HepG2 (cell line): ENCODE measurements around the gene GRAMD2A. TPM values are rescaled to one million over a fixed set of nuclear protein-coding genes. Genes with fewer than 3 reads are reported as not detected.

Experiments
- ARNT2 ChIP-seq: sonication (generic); formaldehyde crosslinking; IDR thresholded peaks from 2 replicates; pipeline ENCODE4 v1.8.0; 2022; ENCODE audit warnings: mild to moderate bottlenecking, low read depth, missing genetic modification reagents, moderate library complexity
- ATF4 ChIP-seq, 2 experiments: fragments of 450-650 bp in 1 of 2; sonication (generic) in 1 of 2; formaldehyde crosslinking; IDR thresholded peaks; 2 replicates each; pipeline versions ENCODE4 v1.5.0 to v1.8.0; 2020 to 2022; ENCODE audit warnings: mild to moderate bottlenecking in 1 of 2, missing genetic modification reagents in 1 of 2
- CBFB ChIP-seq: sonication (generic); formaldehyde crosslinking; IDR thresholded peaks from 2 replicates; pipeline ENCODE4 v1.4.0; 2020; ENCODE audit warnings: missing genetic modification reagents
- MAX ChIP-seq: IDR thresholded peaks from 2 replicates; pipeline ENCODE4 v1.6.1; 2012; ENCODE audit warnings: inconsistent platforms
- NCOA2 ChIP-seq: sonication (generic); formaldehyde crosslinking; IDR thresholded peaks from 2 replicates; pipeline ENCODE4 v1.8.0; 2022; ENCODE audit warnings: inconsistent platforms
- NR2F2 ChIP-seq: IDR thresholded peaks from 2 replicates; pipeline ENCODE4 v1.6.1; 2012; ENCODE audit warnings: low read depth, inconsistent platforms, borderline replicate concordance
- RFX1 ChIP-seq: fragments of 450-650 bp; IDR thresholded peaks from 2 replicates; pipeline ENCODE4 v1.6.1; 2017
- SNAPC2 ChIP-seq: sonication (generic); formaldehyde crosslinking; IDR thresholded peaks from 2 replicates; pipeline ENCODE4 v1.8.1; 2022; ENCODE audit warnings: mild to moderate bottlenecking, missing genetic modification reagents
- SNAPC4 ChIP-seq: sonication (generic); formaldehyde crosslinking; IDR thresholded peaks from 2 replicates; pipeline ENCODE4 v1.4.0; 2020; ENCODE audit warnings: mild to moderate bottlenecking, missing genetic modification reagents
- TARDBP ChIP-seq: sonication (generic); formaldehyde crosslinking; IDR thresholded peaks from 2 replicates; pipeline ENCODE4 v1.8.0; 2022; ENCODE audit warnings: mild to moderate bottlenecking, missing genetic modification reagents
- ZBTB34 ChIP-seq: sonication (generic); formaldehyde crosslinking; IDR thresholded peaks from 2 replicates; pipeline ENCODE4 v1.8.0; 2022; ENCODE audit warnings: mild to moderate bottlenecking, missing genetic modification reagents
- ZNF552 ChIP-seq: sonication (generic); formaldehyde crosslinking; IDR thresholded peaks from 2 replicates; pipeline ENCODE4 v1.9.0; 2022; ENCODE audit warnings: missing genetic modification reagents, mild to moderate bottlenecking, borderline replicate concordance
- ZNF770 ChIP-seq: sonication (generic); formaldehyde crosslinking; IDR thresholded peaks from 2 replicates; pipeline ENCODE4 v1.5.0; 2020; ENCODE audit warnings: mild to moderate bottlenecking, missing genetic modification reagents
- polyA plus RNA-seq, 8 experiments: library from polyadenylated mRNA; depleted of rRNA in 3 of 8; stranded (reverse) in 7 of 8; unstranded in 1 of 8; fragments of >200 nt; fragmentation: Illumina TruSeq in 4 of 8; extraction: Trizol in 4 of 8; gene quantifications; 2 replicates each; pipeline versions ENCODE4 v1.2.1 to v1.2.3, GENCODE V29; 2011 to 2016; ENCODE audit warnings: low read depth in 4 of 8, missing spikeins in 1 of 8, mixed read lengths in 1 of 8; ENCODE audit not compliant: insufficient read depth in 1 of 8
- total RNA-seq, 5 experiments: library from RNA; depleted of rRNA; stranded (reverse); fragments of >200 nt; fragmentation: Illumina TruSeq; extraction: Trizol; gene quantifications; 2 replicates each; pipeline ENCODE4 v1.2.3, GENCODE V29; 2016; ENCODE audit warnings: low read depth in 1 of 5

GRAMD2A gene
- total and polyA plus RNA-seq, 2 of the 13 experiments (the other 11 are each of a cell fraction or from before 2014, with no cell fraction given), result 0.04 TPM; not detected in 1

GRCh38 chr15:72182673-72183072 lies 14.9 kb downstream of the GRAMD2A start (continued):
- TF ChIP-seq ATF4 (CRISPR knock-in tag; IDR thresholded peaks at IDR 0.05) (peak in 1 of 2 experiments; percentile 61; a peak in 2 of 4 replicates), ZBTB34 (no peak), NCOA2 (CRISPR knock-in tag) (peak; percentile 71), ZNF552 (no peak), RFX1 (peak; percentile 25; the same call in 1 of the 2 replicates), CBFB (CRISPR knock-in tag) (0 out of 2 replicates have a peak, but pooled peaks have one; percentile 21), TARDBP (CRISPR knock-in tag) (peak; percentile 93), MAX (peak; percentile 54), ZNF770 (CRISPR knock-in tag) (peak; percentile 100), ARNT2 (CRISPR knock-in tag) (peak; percentile 57; the same call in 1 of the 2 replicates), NR2F2 (no peak; the same call in 1 of the 2 replicates), SNAPC2 (CRISPR knock-in tag) (0 out of 2 replicates have a peak, but pooled peaks have one; percentile 48), SNAPC4 (CRISPR knock-in tag) (0 out of 2 replicates have a peak, but pooled peaks have one; percentile 36)
